Fibroblast of the aortic adventitia (primary cell): ENCODE measurements around the gene ZNF2. TPM values are rescaled to one million over a fixed set of nuclear protein-coding genes. Genes with fewer than 3 reads are reported as not detected.

Experiments used
- DNase-seq: peaks from one replicate; pipeline ENCODE4 v3.0.0-alpha.2; 2010; ENCODE audit warnings: low read depth
- H3K4me3 ChIP-seq: 2 replicates; pipeline ENCODE4 v1.5.1; 2011; ENCODE audit warnings: low read depth, mild to moderate bottlenecking, control low read depth, low read length, moderate library complexity
- CTCF ChIP-seq: IDR thresholded peaks from 2 replicates; pipeline ENCODE4 v1.5.1; 2011; ENCODE audit warnings: mild to moderate bottlenecking, low read length, control low read depth, inconsistent platforms; ENCODE audit not compliant: insufficient read depth
- total RNA-seq: library from RNA; depleted of rRNA; stranded (reverse); fragments of >200 nt; gene quantifications from 2 replicates; pipeline ENCODE4 v1.2.3, GENCODE V29; 2012; ENCODE audit warnings: low replicate concordance

Gene ZNF2
- total RNA-seq, 1 donor = 6.9 TPM

- DNase-seq = no peak
- H3K4me3 ChIP-seq = no peak overlapping the region
- TF ChIP-seq CTCF = no peak
Measured at GRCh38 chr2:95220449-95220848, 54.8 kb downstream of the ZNF2 start.

DNA sequence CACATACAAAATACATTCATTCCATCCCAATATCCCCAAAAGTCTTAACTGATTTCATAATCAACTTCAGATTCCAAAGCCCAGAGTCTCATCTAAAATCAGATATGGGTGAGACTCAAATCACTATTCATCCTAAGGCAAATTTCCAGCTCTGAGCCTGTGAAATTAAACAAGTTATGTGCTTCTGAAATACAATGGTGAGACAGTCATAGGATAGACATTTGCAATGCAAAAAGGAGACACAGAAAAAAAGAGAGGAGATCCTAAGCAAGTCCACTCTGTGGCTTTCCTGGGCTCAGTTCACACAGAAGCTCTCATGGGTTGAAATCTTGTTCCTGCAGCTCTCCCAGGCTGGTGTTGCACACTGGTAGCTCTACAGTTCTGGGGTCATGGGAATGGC, 60.0 kb downstream of the ZNF2 start:
- no peak for TF ChIP-seq CTCF
- DNase-seq = no peak
- no peak overlapping the region for H3K4me3 ChIP-seq

DNA sequence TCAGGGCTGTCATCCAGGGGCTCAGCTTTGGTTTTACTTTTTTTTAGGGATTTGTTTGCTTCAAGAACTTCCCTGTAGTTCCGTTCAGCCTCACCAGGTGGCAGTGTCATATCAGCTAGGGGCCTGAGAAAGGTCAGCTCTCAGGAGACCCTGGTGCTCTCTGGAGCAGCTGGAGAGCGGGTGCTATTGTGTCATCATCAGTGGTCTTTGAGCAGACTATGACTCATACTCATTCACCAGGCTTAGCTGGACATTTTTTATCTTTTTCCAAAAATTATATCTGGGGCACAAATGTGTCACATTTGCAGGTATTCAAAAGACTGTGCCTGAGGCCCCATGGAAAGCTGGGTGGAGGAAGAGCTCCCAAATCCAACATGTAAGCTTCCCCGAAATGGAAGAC, 66.1 kb downstream of the ZNF2 start:
- DNase-seq = peak; percentile 68
- H3K4me3 ChIP-seq = no peak overlapping the region
- TF ChIP-seq CTCF = peak; percentile 83

- no peak for TF ChIP-seq CTCF
- H3K4me3 ChIP-seq = no peak overlapping the region
- DNase-seq = no peak
Measured at GRCh38 chr2:95232232-95232631, 66.6 kb downstream of the ZNF2 start.

Other genes starting within 250 kb of the ZNF2 start
- not detected in 2 replicates for gene MAL, start 140.1 kb upstream of the ZNF2 start, total RNA-seq
- gene MRPS5, start 44.0 kb upstream of the ZNF2 start, total RNA-seq = 30.4 and 132 TPM in 2 replicates
- gene ZNF514, start 6.0 kb upstream of the ZNF2 start, total RNA-seq = 12.4 and 16.1 TPM in 2 replicates
- gene ZNF892, start 41.7 kb downstream of the ZNF2 start, total RNA-seq = 4.9 and 7.3 TPM in 2 replicates
- 0.18 and 0.33 TPM in 2 replicates for gene PROM2, start 108.6 kb downstream of the ZNF2 start, total RNA-seq
- 0.25 and 2.9 TPM in 2 replicates for gene KCNIP3, start 131.5 kb downstream of the ZNF2 start, total RNA-seq
- 2.7 and 15.4 TPM in 2 replicates for gene FAHD2A, start 236.9 kb downstream of the ZNF2 start, total RNA-seq